ENCODE measurements around the gene ANKLE2. TPM values are rescaled to one million over a fixed set of nuclear protein-coding genes. Genes with fewer than 3 reads are reported as not detected.

ANKLE2 gene
- polyA plus RNA-seq, 2 of the 4 experiments (the other 2 are of a cell fraction): 70.7 to 103 TPM

- no peak for TF ChIP-seq PBX3 (IDR thresholded peaks at IDR 0.05)
- no peak for TF ChIP-seq KDM5A (IDR thresholded peaks at IDR 0.05)
- TF ChIP-seq FOSL2 (IDR thresholded peaks at IDR 0.05): no peak
- no peak for TF ChIP-seq FOSL2 (CRISPR knock-in tag; IDR thresholded peaks at IDR 0.05)
- no peak for TF ChIP-seq ESRRA (IDR thresholded peaks at IDR 0.05; ENCODE audit: borderline replicate concordance, low read length)
- no peak for TF ChIP-seq REST (IDR thresholded peaks at IDR 0.05)
- TF ChIP-seq ZC3H11A (IDR thresholded peaks at IDR 0.05): no peak
Observed at GRCh38 chr12:132781938-132782337, 20.3 kb upstream of the ANKLE2 start (continued).

- FAIRE-seq: no peak
- ChIA-PET CTCF (no interaction called here), POLR2A (no interaction called here)
- Histone ChIP-seq H3K4me1 (no peaks in the 10 kb centered on the region), H3K4me2 (no peak overlapping the region), H3K27ac (no peak overlapping the region), H3K9me3 (no peaks in the 10 kb centered on the region), H3K4me3 (no peak overlapping the region)
- 98% methylated on average over 18 of the region's 30 CpGs for WGBS (ENCODE audit: missing lambda C conversion rate)
- DNase-seq (ENCODE audit: low read depth in 1 of 2, low spot score in 1 of 2): no peak
- no peak for ATAC-seq
- TF ChIP-seq HOXA7 (CRISPR knock-in tag; IDR thresholded peaks at IDR 0.05): no peak
- no peak for TF ChIP-seq POLR2AphosphoS2 (conservative IDR thresholded peaks at IDR 0.05; ENCODE audit: low read length)
- no peak for TF ChIP-seq JUN (IDR thresholded peaks at IDR 0.05)
- no peak for TF ChIP-seq ELK1 (IDR thresholded peaks at IDR 0.05; ENCODE audit: low read depth, low read length)
- TF ChIP-seq RNF2 (IDR thresholded peaks at IDR 0.05; ENCODE audit: borderline replicate concordance, low read depth): no peak
- no peak for TF ChIP-seq ZNF302 (CRISPR knock-in tag; IDR thresholded peaks at IDR 0.05)
- TF ChIP-seq ZFP36 (IDR thresholded peaks at IDR 0.05; ENCODE audit: borderline replicate concordance, partially characterized antibody): no peak
- no peak for TF ChIP-seq JUNB (IDR thresholded peaks at IDR 0.05)
- TF ChIP-seq HOXB13 (CRISPR knock-in tag; IDR thresholded peaks at IDR 0.05; ENCODE audit: low read depth): no peak
- no peak for TF ChIP-seq KDM5A (IDR thresholded peaks at IDR 0.05)
- TF ChIP-seq ATOH8 (CRISPR knock-in tag; IDR thresholded peaks at IDR 0.05; ENCODE audit: low read depth): no peak
- no peak for TF ChIP-seq PHF8 (IDR thresholded peaks at IDR 0.05; ENCODE audit: borderline replicate concordance, low read depth)
- TF ChIP-seq EP300 (IDR thresholded peaks at IDR 0.05): no peak
- TF ChIP-seq RCOR1 (IDR thresholded peaks at IDR 0.05; ENCODE audit: low read depth, low read length): no peak
Observed at GRCh38 chr12:132779781-132780353, 18.2 kb upstream of the ANKLE2 start.

Data from A549 (cell line).